GM23338 (cell line): Measurements from ENCODE around the gene PTPN6. TPM values are rescaled to one million over a fixed set of nuclear protein-coding genes. Genes with fewer than 3 reads are reported as not detected.

ENCODE experiments used
- ATAC-seq: fragments of 200-7000 bp; cut with Tn5 transposase; 3 replicates; pipeline ENCODE4 v1.9.1; 2020
- DNase-seq: peaks from one replicate; pipeline ENCODE4 v3.0.0-alpha.2; 2015; ENCODE audit warnings: low spot score
- H2AFZ ChIP-seq: fragments of 200-600 bp; sonication (generic); 2 replicates; pipeline ENCODE4 v1.8.0; 2016; ENCODE audit warnings: antibody characterized with exemption, mild to moderate bottlenecking, moderate library complexity
- H3F3A ChIP-seq: fragments of 200-600 bp; sonication (generic); replicated peaks from 2 replicates; pipeline ENCODE4 v1.8.0; 2017; ENCODE audit warnings: antibody characterized with exemption, mixed run types, low read depth
- H3K27ac ChIP-seq: fragments of 200-600 bp; sonication (generic); 2 replicates; pipeline ENCODE4 v1.6.1; 2016; ENCODE audit warnings: low read depth
- H3K27me3 ChIP-seq: fragments of 200-600 bp; sonication (generic); 2 replicates; pipeline ENCODE4 v1.8.0; 2016; ENCODE audit warnings: mild to moderate bottlenecking, mixed run types, moderate library complexity; ENCODE audit not compliant: insufficient read depth
- H3K36me3 ChIP-seq: fragments of 200-600 bp; sonication (generic); 2 replicates; pipeline ENCODE4 v1.8.0; 2016; ENCODE audit warnings: mild to moderate bottlenecking; ENCODE audit not compliant: insufficient read depth
- H3K4me1 ChIP-seq: fragments of 200-600 bp; sonication (generic); 2 replicates; pipeline ENCODE4 v1.8.0; 2016; ENCODE audit warnings: mild to moderate bottlenecking, moderate library complexity; ENCODE audit not compliant: insufficient read depth
- H3K4me2 ChIP-seq: fragments of 200-600 bp; sonication (generic); 2 replicates; pipeline ENCODE4 v1.7.1; 2017; ENCODE audit warnings: mixed run types
- H3K4me3 ChIP-seq: fragments of 200-600 bp; sonication (generic); 2 replicates; pipeline ENCODE4 v1.6.1; 2016; ENCODE audit warnings: mixed run types
- H3K79me2 ChIP-seq: fragments of 200-600 bp; sonication (generic); replicated peaks from 2 replicates; pipeline ENCODE4 v1.8.0; 2017; ENCODE audit warnings: mild to moderate bottlenecking; ENCODE audit not compliant: insufficient read depth
- H3K9me2 ChIP-seq: fragments of 200-600 bp; sonication (generic); 2 replicates; pipeline ENCODE4 v1.8.0; 2017; ENCODE audit not compliant: insufficient read depth
- H4K20me1 ChIP-seq: fragments of 200-600 bp; sonication (generic); replicated peaks from 2 replicates; pipeline ENCODE4 v1.8.0; 2017; ENCODE audit warnings: mild to moderate bottlenecking; ENCODE audit not compliant: insufficient read depth
- H3K27ac Mint-ChIP-seq: 2 replicates; pipeline ENCODE4 v1.8.0; 2020; ENCODE audit warnings: inconsistent platforms, mild to moderate bottlenecking, moderate library complexity, mixed read lengths
- H3K27me3 Mint-ChIP-seq: 3 replicates; pipeline ENCODE4 v1.8.0; 2022; ENCODE audit warnings: low read depth, mild to moderate bottlenecking, moderate library complexity, mixed read lengths, inconsistent platforms; ENCODE audit not compliant: insufficient read depth, poor library complexity
- H3K36me3 Mint-ChIP-seq: 3 replicates; pipeline ENCODE4 v1.8.0; 2021; ENCODE audit warnings: low read depth, mild to moderate bottlenecking, inconsistent platforms, moderate library complexity, mixed read lengths
- H3K4me1 Mint-ChIP-seq: 3 replicates; pipeline ENCODE4 v1.8.0; 2020; ENCODE audit warnings: mild to moderate bottlenecking, inconsistent platforms, mixed read lengths
- H3K4me3 Mint-ChIP-seq: 3 replicates; pipeline ENCODE4 v1.8.0; 2021; ENCODE audit warnings: moderate library complexity, mild to moderate bottlenecking, inconsistent platforms, mixed read lengths
- H3K9me3 Mint-ChIP-seq: 3 replicates; pipeline ENCODE4 v1.8.0; 2020; ENCODE audit warnings: moderate library complexity, mild to moderate bottlenecking, inconsistent platforms, mixed read lengths
- CREB1 ChIP-seq: fragments of 250-450 bp; sonication (Bioruptor Pico); IDR thresholded peaks from 2 replicates; pipeline ENCODE4 v1.5.0; 2020; ENCODE audit warnings: low read depth, mild to moderate bottlenecking, moderate library complexity
- CTCF ChIP-seq, 2 experiments: fragments of 200-600 bp in 1 of 2; sonication (generic) in 1 of 2; conservative IDR thresholded peaks; 2 replicates each; pipeline versions ENCODE4 v1.5.1 to v1.6.1; 2016 to 2017; ENCODE audit warnings: antibody characterized with exemption in 2 of 2, low read depth in 2 of 2, mild to moderate bottlenecking in 2 of 2, moderate library complexity in 1 of 2
- ETS1 ChIP-seq: IDR thresholded peaks from 2 replicates; pipeline ENCODE4 v1.6.1; 2016; ENCODE audit warnings: antibody characterized with exemption
- EZH2 ChIP-seq: fragments of 200-600 bp; sonication (generic); IDR thresholded peaks from one replicate; pipeline ENCODE4 v1.8.0; 2017; ENCODE audit warnings: antibody characterized with exemption, mild to moderate bottlenecking, low read depth; ENCODE audit not compliant: unreplicated experiment
- EZH2phosphoT487 ChIP-seq: fragments of 200-600 bp; sonication (generic); IDR thresholded peaks from one replicate; pipeline ENCODE4 v1.8.1; 2018; ENCODE audit warnings: antibody characterized with exemption; ENCODE audit not compliant: unreplicated experiment
- JUNB ChIP-seq: IDR thresholded peaks from one replicate; pipeline ENCODE4 v1.6.1; 2016; ENCODE audit warnings: antibody characterized with exemption; ENCODE audit not compliant: unreplicated experiment
- NANOG ChIP-seq: IDR thresholded peaks from 2 replicates; pipeline ENCODE4 v1.6.1; 2016; ENCODE audit warnings: antibody characterized with exemption, borderline replicate concordance
- POLR2AphosphoS5 ChIP-seq: IDR thresholded peaks from 2 replicates; pipeline ENCODE4 v1.6.1; 2016; ENCODE audit warnings: antibody characterized with exemption, low read depth
- REST ChIP-seq: IDR thresholded peaks from one replicate; pipeline ENCODE4 v1.6.1; 2018; ENCODE audit warnings: antibody characterized with exemption; ENCODE audit not compliant: unreplicated experiment
- STAT1 ChIP-seq: IDR thresholded peaks from one replicate; pipeline ENCODE4 v1.6.1; 2016; ENCODE audit warnings: antibody characterized with exemption; ENCODE audit not compliant: unreplicated experiment
- ZNF114 ChIP-seq: fragments of 250-450 bp; sonication (Bioruptor Pico); IDR thresholded peaks from 2 replicates; pipeline ENCODE4 v1.5.0; 2020; ENCODE audit warnings: mild to moderate bottlenecking, moderate library complexity
- ZNF331 ChIP-seq: fragments of 250-450 bp; sonication (Bioruptor Pico); IDR thresholded peaks from 2 replicates; pipeline ENCODE4 v1.5.0; 2020; ENCODE audit warnings: low read depth, mild to moderate bottlenecking, moderate library complexity
- ZNF462 ChIP-seq: fragments of 250-450 bp; sonication (Bioruptor Pico); IDR thresholded peaks from 2 replicates; pipeline ENCODE4 v1.5.0; 2020; ENCODE audit warnings: mild to moderate bottlenecking, moderate library complexity
- polyA plus RNA-seq: library from polyadenylated mRNA; unstranded; fragments of >200 nt; fragmentation: Nextera tagmentation; extraction: Ambion mirVana; gene quantifications from 2 replicates; pipeline ENCODE4 v1.2.1, GENCODE V29; 2016
- total RNA-seq: library from RNA; depleted of rRNA; stranded (reverse); fragments of >200 nt; shearing (Covaris generic); gene quantifications from 2 replicates; pipeline ENCODE4 v1.2.3, GENCODE V29; 2014

Gene PTPN6
- total and polyA plus RNA-seq, 2 experiments from 2014 or later, result 25.3 to 35.4 TPM

GRCh38 chr12:6981152-6982052 is 30.2 kb downstream of the PTPN6 start:
- ATAC-seq, result no peak
- Histone ChIP-seq H3F3A (peaks cover 14% of the 10 kb centered on the region; the same call in 1 of the 2 replicates), H3K4me1 (no peaks in the 10 kb centered on the region; the same call in 1 of the 2 replicates), H3K27me3 (no peaks in the 10 kb centered on the region), H3K4me2 (no peak overlapping the region), H3K4me3 (no peak overlapping the region), H4K20me1 (peaks cover 9% of the 10 kb centered on the region), H3K79me2 (no peaks in the 10 kb centered on the region), H3K27ac (no peak overlapping the region), H3K36me3 (peaks cover 11% of the 10 kb centered on the region), H2AFZ (no peak overlapping the region), H3K9me2 (no peaks in the 10 kb centered on the region)
- no peak for TF ChIP-seq EZH2
- TF ChIP-seq ZNF114, result no peak
- no peak for TF ChIP-seq ETS1
- no peak for TF ChIP-seq STAT1
- TF ChIP-seq EZH2phosphoT487, result no peak
- TF ChIP-seq NANOG, result no peak
- no peak for TF ChIP-seq POLR2AphosphoS5
- TF ChIP-seq CREB1, result no peak
- no peak for TF ChIP-seq REST
- no peak for TF ChIP-seq ZNF462 (CRISPR knock-in tag)
- TF ChIP-seq JUNB, result no peak
- no peak for TF ChIP-seq CTCF (conservative IDR thresholded peaks at IDR 0.05; ENCODE audit: low read depth in 2 of 2)
- TF ChIP-seq ZNF331 (CRISPR knock-in tag), result no peak
- no peak for DNase-seq
- Mint-ChIP-seq H3K27ac (no peak overlapping the region), H3K27me3 (peaks cover 7% of the 10 kb centered on the region), H3K4me1 (peaks cover 25% of the 10 kb centered on the region), H3K4me3 (no peak overlapping the region; the same call in 2 of the 3 replicates), H3K36me3 (peaks cover 57% of the 10 kb centered on the region), H3K9me3 (no peaks in the 10 kb centered on the region)
